Measurements from ENCODE around the gene AMER1.

DNA sequence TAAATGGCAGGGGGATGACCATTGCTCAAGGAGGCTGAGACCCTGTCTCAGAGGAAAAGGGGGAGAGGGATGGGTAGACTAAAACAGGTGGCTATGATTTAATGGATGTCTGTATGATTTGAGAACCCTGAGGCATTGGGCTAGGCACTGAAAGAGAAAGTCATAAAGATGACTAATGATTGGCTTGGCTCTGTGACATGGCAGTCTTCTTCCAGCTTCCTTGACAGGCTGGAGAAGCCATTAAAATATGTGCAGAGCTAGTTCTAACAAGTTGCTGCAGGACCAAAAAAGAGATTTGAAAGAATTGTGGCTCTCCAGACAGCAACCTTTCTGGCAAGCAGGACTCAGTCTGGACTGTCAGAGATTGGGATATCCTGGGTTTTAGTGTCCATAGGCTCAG, 53.6 kb downstream of the AMER1 start:
- TF ChIP-seq, protein P1, sequence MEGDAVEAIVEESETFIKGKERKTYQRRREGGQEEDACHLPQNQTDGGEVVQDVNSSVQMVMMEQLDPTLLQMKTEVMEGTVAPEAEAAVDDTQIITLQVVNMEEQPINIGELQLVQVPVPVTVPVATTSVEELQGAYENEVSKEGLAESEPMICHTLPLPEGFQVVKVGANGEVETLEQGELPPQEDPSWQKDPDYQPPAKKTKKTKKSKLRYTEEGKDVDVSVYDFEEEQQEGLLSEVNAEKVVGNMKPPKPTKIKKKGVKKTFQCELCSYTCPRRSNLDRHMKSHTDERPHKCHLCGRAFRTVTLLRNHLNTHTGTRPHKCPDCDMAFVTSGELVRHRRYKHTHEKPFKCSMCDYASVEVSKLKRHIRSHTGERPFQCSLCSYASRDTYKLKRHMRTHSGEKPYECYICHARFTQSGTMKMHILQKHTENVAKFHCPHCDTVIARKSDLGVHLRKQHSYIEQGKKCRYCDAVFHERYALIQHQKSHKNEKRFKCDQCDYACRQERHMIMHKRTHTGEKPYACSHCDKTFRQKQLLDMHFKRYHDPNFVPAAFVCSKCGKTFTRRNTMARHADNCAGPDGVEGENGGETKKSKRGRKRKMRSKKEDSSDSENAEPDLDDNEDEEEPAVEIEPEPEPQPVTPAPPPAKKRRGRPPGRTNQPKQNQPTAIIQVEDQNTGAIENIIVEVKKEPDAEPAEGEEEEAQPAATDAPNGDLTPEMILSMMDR (IDR thresholded peaks at IDR 0.05; ENCODE audit: insufficient read depth, low read depth, low read length) = no peak
- no peak for TF ChIP-seq EZH2 (IDR thresholded peaks at IDR 0.05; ENCODE audit: insufficient read depth, low read length)

Measured in astrocyte (in vitro differentiated cells and primary cell).